Loucy (cell line): ENCODE results near the gene ZBED4.

ENCODE experiments used
- H2AFZ ChIP-seq: fragments of 200-600 bp; sonication (generic); 2 replicates; pipeline ENCODE4 v1.6.0; 2016; ENCODE audit warnings: antibody characterized with exemption, mild to moderate bottlenecking, low read length, moderate library complexity
- H3F3A ChIP-seq: fragments of 200-600 bp; 2 replicates; pipeline ENCODE4 v1.6.0; 2016; ENCODE audit warnings: antibody characterized with exemption, low read depth, mild to moderate bottlenecking
- H3K27me3 ChIP-seq: fragments of 200-600 bp; sonication (generic); 2 replicates; pipeline ENCODE4 v1.6.1; 2014; ENCODE audit warnings: low read length, mild to moderate bottlenecking; ENCODE audit not compliant: insufficient read depth, poor library complexity, severe bottlenecking
- H3K36me3 ChIP-seq: fragments of 200-600 bp; sonication (generic); 2 replicates; pipeline ENCODE4 v1.6.1; 2016; ENCODE audit warnings: low read length; ENCODE audit not compliant: insufficient read depth
- H3K4me1 ChIP-seq: fragments of 200-600 bp; sonication (generic); 2 replicates; pipeline ENCODE4 v1.5.1; 2014; ENCODE audit warnings: low read length, mild to moderate bottlenecking; ENCODE audit not compliant: insufficient read depth, poor library complexity, severe bottlenecking
- H3K4me2 ChIP-seq: fragments of 200-600 bp; sonication (generic); 2 replicates; pipeline ENCODE4 v1.6.0; 2014; ENCODE audit warnings: antibody characterized with exemption, low read length, low read depth, mild to moderate bottlenecking; ENCODE audit not compliant: poor library complexity, severe bottlenecking
- H3K4me3 ChIP-seq: fragments of 200-600 bp; sonication (generic); 2 replicates; pipeline ENCODE4 v1.5.1; 2014; ENCODE audit warnings: low read length, mild to moderate bottlenecking, mixed read lengths; ENCODE audit not compliant: poor library complexity, severe bottlenecking
- H3K79me2 ChIP-seq: fragments of 200-600 bp; sonication (generic); 2 replicates; pipeline ENCODE4 v1.6.1; 2014; ENCODE audit warnings: low read length; ENCODE audit not compliant: insufficient read depth
- H3K9ac ChIP-seq: fragments of 200-600 bp; sonication (generic); 2 replicates; pipeline ENCODE4 v1.6.0; 2014; ENCODE audit warnings: mild to moderate bottlenecking, low read depth, low read length, moderate library complexity; ENCODE audit not compliant: poor library complexity, severe bottlenecking
- H3K9me2 ChIP-seq: fragments of 200-600 bp; sonication (generic); replicated peaks from 2 replicates; pipeline ENCODE4 v1.6.1; 2016; ENCODE audit warnings: low read depth, low read length, mixed read lengths
- H3K9me3 ChIP-seq: fragments of 200-600 bp; sonication (generic); 2 replicates; pipeline ENCODE4 v1.6.1; 2014; ENCODE audit warnings: mild to moderate bottlenecking, antibody characterized with exemption, low read length, low read depth; ENCODE audit not compliant: insufficient read depth
- H4K20me1 ChIP-seq: fragments of 200-600 bp; sonication (generic); 2 replicates; pipeline ENCODE4 v1.6.0; 2014; ENCODE audit warnings: antibody characterized with exemption, low read length, mild to moderate bottlenecking; ENCODE audit not compliant: insufficient read depth, poor library complexity, severe bottlenecking
- CTCF ChIP-seq: fragments of 200-600 bp; sonication (generic); conservative IDR thresholded peaks from 2 replicates; pipeline ENCODE4 v1.5.1; 2014; ENCODE audit warnings: mild to moderate bottlenecking, antibody characterized with exemption, low read length
- EZH2phosphoT487 ChIP-seq: fragments of 200-600 bp; IDR thresholded peaks from 2 replicates; pipeline ENCODE4 v1.6.1; 2018; ENCODE audit warnings: antibody characterized with exemption, mild to moderate bottlenecking, moderate library complexity, borderline replicate concordance

The ZBED4 gene

GRCh38 chr22:49848690-49849160, 4.9 kb upstream of the ZBED4 start:
- no peaks in the 10 kb centered on the region for H4K20me1 ChIP-seq
- no peaks in the 10 kb centered on the region for H3K9me3 ChIP-seq
- H3K9ac ChIP-seq, result no peak overlapping the region
- no peak overlapping the region for H2AFZ ChIP-seq
- peaks cover 9% of the 10 kb centered on the region for H3F3A ChIP-seq
- H3K4me1 ChIP-seq, result peaks cover 44% of the 10 kb centered on the region
- H3K9me2 ChIP-seq, result no peaks in the 10 kb centered on the region
- H3K4me2 ChIP-seq, result no peak overlapping the region
- TF ChIP-seq EZH2phosphoT487 (no peak), CTCF (no peak)
- H3K27me3 ChIP-seq, result no peaks in the 10 kb centered on the region
- H3K36me3 ChIP-seq, result no peaks in the 10 kb centered on the region
- peaks cover 17% of the 10 kb centered on the region; the same call in 1 of the 2 replicates for H3K79me2 ChIP-seq
- no peak overlapping the region for H3K4me3 ChIP-seq

GRCh38 chr22:49849161-49850020, 4.3 kb upstream of the ZBED4 start:
- Histone ChIP-seq H2AFZ (no peak overlapping the region), H3K9me2 (no peaks in the 10 kb centered on the region), H3K27me3 (no peaks in the 10 kb centered on the region), H3K79me2 (peaks cover 21% of the 10 kb centered on the region), H3K9me3 (no peaks in the 10 kb centered on the region), H3K4me2 (no peak overlapping the region), H4K20me1 (peaks cover 2% of the 10 kb centered on the region), H3K36me3 (no peaks in the 10 kb centered on the region), H3F3A (peaks cover 9% of the 10 kb centered on the region), H3K4me3 (no peak overlapping the region), H3K4me1 (peaks cover 44% of the 10 kb centered on the region), H3K9ac (no peak overlapping the region)
- no peak for TF ChIP-seq CTCF
- no peak for TF ChIP-seq EZH2phosphoT487

GRCh38 chr22:49850021-49850911, 3.4 kb upstream of the ZBED4 start:
- Histone ChIP-seq H3K4me3 (no peak overlapping the region), H3K4me2 (peak overlapping the region; percentile 86), H3K79me2 (peaks cover 30% of the 10 kb centered on the region), H3K9ac (peak overlapping the region; percentile 98), H3K9me3 (no peaks in the 10 kb centered on the region), H3F3A (peaks cover 9% of the 10 kb centered on the region), H4K20me1 (peaks cover 11% of the 10 kb centered on the region), H3K36me3 (no peaks in the 10 kb centered on the region), H2AFZ (no peak overlapping the region), H3K4me1 (peaks cover 51% of the 10 kb centered on the region), H3K9me2 (no peaks in the 10 kb centered on the region), H3K27me3 (no peaks in the 10 kb centered on the region)
- no peak for TF ChIP-seq CTCF
- no peak for TF ChIP-seq EZH2phosphoT487
